HG03064 (cell line): ENCODE measurements around the gene STX17.
"Not testable (repeated sequence)": the region's sequence is repeated elsewhere in the genome, so short reads cannot be mapped to it uniquely, and the experiment has no call there.

Experiments used
- ATAC-seq: cut with Tn5 transposase; IDR thresholded peaks from one replicate; pipeline ENCODE4 v1.9.1; 2021; ENCODE audit warnings: low read depth; ENCODE audit not compliant: unreplicated experiment

Gene STX17

GRCh38 chr9:99966001-99966400 lies 59.5 kb downstream of the STX17 start:
- ATAC-seq = no peak

GRCh38 chr9:99966716-99967115 lies 60.3 kb downstream of the STX17 start:
- ATAC-seq = no peak

- no peak for ATAC-seq
Observed at GRCh38 chr9:99967457-99967856, 61.0 kb downstream of the STX17 start.

GRCh38 chr9:99970481-99970880 lies 64.0 kb downstream of the STX17 start:
- no peak for ATAC-seq

GRCh38 chr9:99971410-99971809 lies 65.0 kb downstream of the STX17 start:
- ATAC-seq = no peak

- no peak for ATAC-seq
Observed at GRCh38 chr9:99973455-99973854, 67.0 kb downstream of the STX17 start.

GRCh38 chr9:99977033-99977792 lies 70.8 kb downstream of the STX17 start:
- no peak for ATAC-seq

- no peak for ATAC-seq
Observed at GRCh38 chr9:99978221-99978620, 71.8 kb downstream of the STX17 start.

- ATAC-seq = no peak
Observed at GRCh38 chr9:99980598-99980997, 74.1 kb downstream of the STX17 start.

DNA sequence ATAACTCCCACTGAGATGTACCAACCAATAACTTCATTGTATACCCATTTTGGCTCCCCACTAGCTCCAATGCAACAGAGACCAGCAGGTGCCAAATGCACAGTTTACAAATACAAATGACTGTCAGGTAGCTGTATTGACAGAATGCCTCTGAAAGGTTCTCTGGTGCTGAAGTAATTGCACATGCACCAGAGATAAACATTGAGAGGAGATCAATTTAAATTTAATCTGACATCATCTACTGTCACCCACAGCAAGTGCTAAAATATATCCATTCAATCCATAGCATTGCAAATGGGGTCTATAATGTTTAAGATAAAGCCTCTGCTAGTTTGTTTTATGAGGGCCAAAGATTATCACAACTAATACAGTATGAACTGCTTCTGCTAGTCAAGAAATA lies 80.2 kb downstream of the STX17 start:
- ATAC-seq = no peak

DNA sequence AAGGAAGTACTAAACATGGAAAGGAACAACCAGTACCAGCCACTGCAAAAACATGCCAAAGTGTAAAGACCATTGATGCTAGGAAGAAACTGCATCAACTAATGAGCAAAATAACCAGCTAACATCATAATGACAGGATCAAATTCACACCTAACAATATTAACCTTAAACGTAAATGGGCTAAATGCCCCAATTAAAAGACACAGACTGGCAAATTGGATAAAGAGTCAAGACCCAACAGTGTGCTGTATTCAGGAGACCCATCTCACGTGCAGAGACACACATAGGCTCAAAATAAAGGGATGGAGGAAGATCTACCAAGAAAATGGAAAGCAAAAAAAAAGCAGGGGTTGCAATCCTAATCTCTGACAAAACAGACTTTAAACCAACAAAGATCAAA lies 84.1 kb downstream of the STX17 start:
- not testable (repeated sequence) for ATAC-seq

DNA sequence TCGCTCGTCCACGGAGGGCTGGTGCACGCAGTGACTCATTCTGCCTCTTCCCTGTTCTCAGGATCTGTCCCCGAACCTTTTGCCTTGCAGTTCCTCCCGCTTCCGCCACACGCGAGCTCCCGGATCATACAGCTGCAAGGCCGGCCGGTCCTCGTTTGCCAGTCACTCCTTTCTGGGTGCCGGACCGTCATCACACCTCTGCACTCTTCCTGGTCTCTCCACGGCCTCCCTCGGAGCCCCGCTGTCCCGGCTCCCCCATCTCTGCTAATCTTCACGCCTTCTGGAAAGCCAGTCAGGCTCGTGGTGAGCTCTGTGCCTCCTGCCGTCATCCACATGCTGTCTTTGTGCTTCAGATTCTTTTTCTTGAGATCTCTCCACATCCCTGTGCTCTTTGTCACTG lies 91.8 kb downstream of the STX17 start:
- no peak for ATAC-seq

DNA sequence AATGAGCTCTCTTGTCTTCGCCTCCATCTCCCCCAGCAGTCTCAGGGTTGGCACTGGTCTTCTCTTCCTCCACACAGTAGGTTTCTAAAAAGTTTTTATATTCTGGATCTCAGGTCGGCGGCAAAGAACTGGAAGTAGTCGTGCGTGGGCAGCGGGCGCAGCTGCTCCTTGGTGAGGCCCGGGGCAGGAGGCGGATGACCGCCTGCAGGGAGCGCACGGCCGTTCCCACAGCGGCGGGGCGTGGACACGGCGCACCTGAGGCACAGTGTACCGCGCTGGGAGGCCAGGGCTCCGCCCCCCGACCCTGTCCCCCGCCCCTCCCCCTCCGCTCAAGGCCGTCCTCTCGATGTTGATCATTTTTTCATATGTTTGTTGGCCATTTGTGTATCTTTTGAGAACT lies 92.4 kb downstream of the STX17 start:
- ATAC-seq = no peak

DNA sequence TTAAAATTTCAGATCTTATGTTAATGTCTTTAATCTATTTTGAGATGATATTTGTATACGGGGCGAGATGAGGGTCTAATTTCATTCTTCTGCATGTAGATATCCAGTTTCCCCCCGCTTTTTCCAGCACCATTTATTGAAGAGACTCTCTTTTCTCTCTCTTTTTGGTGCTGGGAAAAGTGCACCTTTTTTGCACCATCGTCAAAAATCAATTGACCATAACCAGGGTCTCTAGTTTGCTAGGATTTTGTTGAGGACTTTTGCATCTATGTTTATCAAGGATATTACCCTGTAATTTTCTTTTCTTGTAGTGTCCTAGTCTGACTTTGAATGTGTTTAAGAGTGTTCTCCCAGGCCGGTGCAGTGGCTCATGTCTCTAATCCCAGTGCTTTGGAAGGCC lies 93.3 kb downstream of the STX17 start:
- ATAC-seq = no peak

- ATAC-seq = no peak
Observed at GRCh38 chr9:100011062-100011681, 104.7 kb downstream of the STX17 start.

GRCh38 chr9:100012279-100012678 lies 105.8 kb downstream of the STX17 start:
- no peak for ATAC-seq

GRCh38 chr9:100013573-100013972 lies 107.1 kb downstream of the STX17 start:
- ATAC-seq = no peak

DNA sequence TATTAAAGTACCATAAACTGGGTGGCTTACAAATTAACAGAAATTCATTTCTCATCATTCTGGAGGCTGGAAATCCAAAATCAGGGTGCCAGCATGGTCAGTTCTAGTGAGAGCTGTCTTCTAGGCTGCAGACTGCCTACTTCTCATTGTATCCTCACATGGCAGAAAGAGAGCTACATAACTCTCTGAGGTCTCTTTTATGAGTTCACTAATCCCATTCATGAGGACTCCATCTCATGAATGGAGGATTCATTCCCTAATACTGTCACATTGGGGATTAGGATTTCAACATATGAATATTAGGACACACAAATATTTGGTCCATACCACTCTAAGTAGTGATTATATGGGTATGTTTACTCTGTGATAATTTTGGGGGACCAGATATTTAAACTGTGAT lies 108.4 kb downstream of the STX17 start:
- ATAC-seq = no peak

DNA sequence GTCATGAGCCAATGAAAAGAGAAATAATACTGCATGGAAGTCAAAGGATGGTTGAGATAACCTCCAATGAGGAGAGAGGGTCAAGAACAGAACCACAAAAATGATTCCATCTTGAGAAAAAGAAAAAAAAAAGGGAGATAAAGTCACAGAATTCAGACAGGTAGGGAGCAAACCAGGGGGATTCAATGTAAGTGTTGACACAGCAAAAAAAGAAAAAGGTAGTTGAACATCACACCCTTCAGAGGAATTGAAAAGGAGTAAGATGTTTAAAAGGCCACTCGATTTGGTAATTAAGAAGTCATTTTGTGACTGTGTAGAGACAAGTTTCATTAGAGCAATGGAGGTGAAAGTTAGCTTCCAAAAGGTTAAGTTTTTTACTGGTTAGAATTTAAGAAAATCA lies 113.1 kb downstream of the STX17 start:
- ATAC-seq = no peak
